Gastroesophageal sphincter (tissue), 4 donors: ENCODE results near the gene CHCHD6. TPM values are rescaled to one million over a fixed set of nuclear protein-coding genes. Genes with fewer than 3 reads are reported as not detected.
"Not testable (repeated sequence)": the region's sequence is repeated elsewhere in the genome, so short reads cannot be mapped to it uniquely, and the experiment has no call there.

Source experiments
- ATAC-seq: fragments of 150-250 bp; one replicate; pipeline ENCODE4 v1.9.1; 2016; ENCODE audit warnings: mild to moderate bottlenecking, moderate library complexity
- H3K27ac ChIP-seq, 4 donors: fragments of 200-600 bp; sonication (generic) in 3 of 4; 1 replicate in 3 of 4; 2 replicates in 1 of 4; pipeline ENCODE4 v1.5.1; 2016 to 2019
- H3K27me3 ChIP-seq: fragments of 200-600 bp; sonication (generic); one replicate; pipeline ENCODE4 v1.5.1; 2019
- H3K36me3 ChIP-seq, 2 donors: fragments of 200-600 bp; sonication (generic); one replicate each; pipeline ENCODE4 v1.5.1; 2019; ENCODE audit warnings: control low read depth in 1 of 2
- H3K4me1 ChIP-seq, 3 donors: fragments of 200-600 bp; sonication (generic); 1 replicate in 2 of 3; 2 replicates in 1 of 3; pipeline ENCODE4 v1.5.1; 2016 to 2019; ENCODE audit warnings: control low read depth in 2 of 3
- H3K4me3 ChIP-seq, 2 donors: fragments of 200-600 bp; sonication (generic); one replicate each; pipeline ENCODE4 v1.5.1; 2019; ENCODE audit warnings: mild to moderate bottlenecking in 1 of 2, moderate library complexity in 1 of 2
- H3K9me3 ChIP-seq, 3 donors: fragments of 200-600 bp; sonication (generic); one replicate each; pipeline ENCODE4 v1.5.1; 2017 to 2019; ENCODE audit warnings: control low read depth in 2 of 3
- EP300 ChIP-seq: sonication (generic); formaldehyde crosslinking; IDR thresholded peaks from one replicate; pipeline ENCODE4 v1.6.1; 2017; ENCODE audit warnings: antibody characterized with exemption, mild to moderate bottlenecking
- POLR2A ChIP-seq, 2 donors: fragments of 450-650 bp; IDR thresholded peaks; one replicate each; pipeline ENCODE4 v1.6.1; 2017; ENCODE audit warnings: antibody characterized with exemption in 2 of 2, mild to moderate bottlenecking in 2 of 2, moderate library complexity in 1 of 2
- POLR2AphosphoS5 ChIP-seq: sonication (generic); formaldehyde crosslinking; IDR thresholded peaks from one replicate; pipeline ENCODE4 v1.6.1; 2017; ENCODE audit warnings: antibody characterized with exemption
- WGBS, 2 donors: methylation state at CpG; one replicate each; pipeline ENCODE4 v1.1.5; 2018; ENCODE audit warnings: low coverage in 1 of 2; 5-methylcytosine and 5-hydroxymethylcytosine counted together
- total RNA-seq, 4 donors: library from RNA; depleted of rRNA; stranded (reverse); fragments of >200 nt; gene quantifications; one replicate each; pipeline ENCODE4 v1.1.0, GENCODE V29; 2016
- TF ChIP-seq, protein P1 (sequence below), 4 experiments: fragments of 200-600 bp in 2 of 4; fragments of 450-650 bp in 2 of 4; sonication (generic) in 1 of 4; IDR thresholded peaks; one replicate each; pipeline ENCODE4 v1.5.1; 2017 to 2019; ENCODE audit warnings: antibody characterized with exemption in 4 of 4, mild to moderate bottlenecking in 2 of 4, moderate library complexity in 2 of 4

The CHCHD6 gene
- total RNA-seq, 4 donors from 2014 or later = 8.5 to 37.2 (median 15.2) TPM

- WGBS, 2 donors = 83 to 93% methylated on average over 1 to 2 of the region's 2 CpGs
- no peaks in the 10 kb centered on the region for H3K9me3 ChIP-seq
- no peak overlapping the region for H3K4me3 ChIP-seq
- TF ChIP-seq, protein P1, sequence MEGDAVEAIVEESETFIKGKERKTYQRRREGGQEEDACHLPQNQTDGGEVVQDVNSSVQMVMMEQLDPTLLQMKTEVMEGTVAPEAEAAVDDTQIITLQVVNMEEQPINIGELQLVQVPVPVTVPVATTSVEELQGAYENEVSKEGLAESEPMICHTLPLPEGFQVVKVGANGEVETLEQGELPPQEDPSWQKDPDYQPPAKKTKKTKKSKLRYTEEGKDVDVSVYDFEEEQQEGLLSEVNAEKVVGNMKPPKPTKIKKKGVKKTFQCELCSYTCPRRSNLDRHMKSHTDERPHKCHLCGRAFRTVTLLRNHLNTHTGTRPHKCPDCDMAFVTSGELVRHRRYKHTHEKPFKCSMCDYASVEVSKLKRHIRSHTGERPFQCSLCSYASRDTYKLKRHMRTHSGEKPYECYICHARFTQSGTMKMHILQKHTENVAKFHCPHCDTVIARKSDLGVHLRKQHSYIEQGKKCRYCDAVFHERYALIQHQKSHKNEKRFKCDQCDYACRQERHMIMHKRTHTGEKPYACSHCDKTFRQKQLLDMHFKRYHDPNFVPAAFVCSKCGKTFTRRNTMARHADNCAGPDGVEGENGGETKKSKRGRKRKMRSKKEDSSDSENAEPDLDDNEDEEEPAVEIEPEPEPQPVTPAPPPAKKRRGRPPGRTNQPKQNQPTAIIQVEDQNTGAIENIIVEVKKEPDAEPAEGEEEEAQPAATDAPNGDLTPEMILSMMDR (IDR thresholded peaks at IDR 0.05) = no peak
- no peak for TF ChIP-seq POLR2AphosphoS5
- no peak for TF ChIP-seq EP300
- TF ChIP-seq POLR2A (IDR thresholded peaks at IDR 0.05) = no peak
- H3K4me1 ChIP-seq = no peaks in the 10 kb centered on the region
- H3K27ac ChIP-seq = no peak overlapping the region
- H3K36me3 ChIP-seq = no peaks in the 10 kb centered on the region
- no peak for ATAC-seq
- no peaks in the 10 kb centered on the region for H3K27me3 ChIP-seq
Measured at GRCh38 chr3:126799099-126799498, 95.1 kb downstream of the CHCHD6 start.

DNA sequence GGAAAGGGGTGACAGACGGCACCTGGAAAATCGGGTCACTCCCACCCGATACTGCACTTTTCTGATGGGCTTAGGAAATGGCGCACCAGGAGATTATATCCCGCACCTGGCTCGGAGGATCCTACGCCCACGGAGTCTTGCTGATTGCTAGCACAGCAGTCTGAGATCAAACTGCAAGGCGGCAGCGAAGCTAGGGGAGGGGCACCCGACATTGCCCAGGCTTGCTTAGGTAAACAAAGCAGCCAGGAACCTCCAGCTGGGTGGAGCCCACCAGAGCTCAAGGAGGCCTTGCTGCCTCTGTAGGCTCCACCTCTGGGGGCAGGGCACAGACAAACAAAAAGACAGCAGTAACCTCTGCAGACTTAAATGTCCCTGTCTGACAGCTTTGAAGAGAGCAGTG is 97.3 kb downstream of the CHCHD6 start:
- not testable (repeated sequence) for H3K9me3 ChIP-seq, ATAC-seq, H3K27me3 ChIP-seq, H3K27ac ChIP-seq, H3K36me3 ChIP-seq, H3K4me3 ChIP-seq, H3K4me1 ChIP-seq
- 96% methylated on average over 5 of the region's 11 CpGs; no CpG with 5 or more reads in 1 of the 2 donors for WGBS, 2 donors

DNA sequence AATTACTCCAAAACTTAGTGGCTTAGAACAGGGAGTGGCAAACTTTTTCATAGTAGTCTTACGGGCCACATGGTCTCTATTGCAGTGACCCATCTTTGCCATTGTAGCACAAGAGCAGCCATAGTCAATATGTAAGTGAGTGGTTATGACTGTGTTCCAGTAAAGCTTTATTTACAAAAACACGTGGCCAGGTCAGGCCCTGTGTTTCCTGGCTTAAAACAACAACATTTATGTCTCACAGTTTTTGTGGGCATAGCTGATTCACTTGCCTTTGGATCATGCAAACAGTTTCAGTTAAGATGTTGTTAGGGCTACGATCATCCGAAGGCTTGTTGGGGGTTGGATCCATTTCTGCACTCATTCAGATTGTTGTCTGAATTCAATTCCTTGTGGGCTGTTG is 103.8 kb downstream of the CHCHD6 start:
- H3K4me3 ChIP-seq = no peak overlapping the region
- H3K9me3 ChIP-seq = peaks cover 0 to 18% (median 0%) of the 10 kb centered on the region in 3 donors
- ATAC-seq = no peak
- H3K4me1 ChIP-seq = no peaks in the 10 kb centered on the region
- TF ChIP-seq, protein P1 (IDR thresholded peaks at IDR 0.05) = no peak
- H3K36me3 ChIP-seq = no peaks in the 10 kb centered on the region
- H3K27me3 ChIP-seq = no peaks in the 10 kb centered on the region
- 91 to 92% methylated on average over 4 of the region's 4 CpGs for WGBS, 2 donors
- no peak overlapping the region for H3K27ac ChIP-seq

DNA sequence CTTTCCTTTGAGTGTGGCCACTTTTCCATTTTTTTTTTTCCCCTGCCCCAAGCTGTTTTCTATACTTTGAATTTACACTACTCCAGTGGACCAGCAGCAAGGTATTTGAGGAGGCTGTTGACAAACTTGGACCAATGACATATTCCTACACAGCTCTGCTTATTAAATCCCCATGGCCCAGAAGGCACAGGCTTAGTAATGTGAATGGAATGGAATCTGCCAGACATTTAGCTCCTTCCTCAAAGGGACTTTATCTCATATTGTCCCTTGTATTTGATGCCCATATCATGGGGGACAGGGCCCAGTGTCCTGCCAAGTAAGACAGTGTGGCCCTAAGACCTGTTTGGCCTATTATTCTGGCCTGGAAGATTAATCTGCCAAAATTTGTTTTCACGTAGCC is 107.5 kb downstream of the CHCHD6 start:
- Histone ChIP-seq H3K36me3 (no peaks in the 10 kb centered on the region), H3K9me3 (peaks cover 0 to 18% (median 0%) of the 10 kb centered on the region in 3 donors), H3K4me3 (no peak overlapping the region), H3K27me3 (no peaks in the 10 kb centered on the region), H3K4me1 (no peaks in the 10 kb centered on the region), H3K27ac (no peak overlapping the region)
- no peak for ATAC-seq
- 67 to 75% methylated on average over 1 of the region's 1 CpG for WGBS, 2 donors
- TF ChIP-seq EP300 (no peak), POLR2AphosphoS5 (no peak), POLR2A (IDR thresholded peaks at IDR 0.05) (no peak)
- TF ChIP-seq, protein P1 (IDR thresholded peaks at IDR 0.05) = no peak

DNA sequence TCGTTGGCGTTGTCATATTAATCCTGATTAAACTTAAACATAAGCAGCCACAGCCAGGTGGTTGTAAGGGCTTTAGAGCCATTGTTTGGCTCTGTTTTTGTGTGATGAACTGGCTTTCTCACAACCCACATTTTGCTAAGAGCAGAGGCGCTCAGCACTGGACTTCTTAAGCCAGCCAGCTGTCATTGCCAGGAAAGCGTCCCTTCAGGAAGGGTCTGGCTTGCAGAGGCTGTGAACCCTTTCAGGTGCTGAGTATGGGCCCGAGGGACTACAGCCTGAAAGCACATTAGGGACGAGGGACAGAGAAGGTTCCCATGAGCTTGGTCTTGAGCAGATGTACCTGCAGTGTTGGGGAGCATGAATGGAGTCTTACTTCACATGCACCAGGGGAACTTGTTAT is 112.3 kb downstream of the CHCHD6 start:
- ATAC-seq = no peak
- WGBS, 2 donors = 51 to 66% methylated on average over 2 to 3 of the region's 6 CpGs

More for the DNA sequence above, 112.3 kb downstream of the CHCHD6 start:
- Histone ChIP-seq H3K4me3 (no peak overlapping the region), H3K9me3 (no peaks in the 10 kb centered on the region), H3K27me3 (no peaks in the 10 kb centered on the region), H3K36me3 (no peaks in the 10 kb centered on the region), H3K4me1 (peaks cover 0 to 12% (median 9%) of the 10 kb centered on the region in 3 donors), H3K27ac (no peak overlapping the region)
- TF ChIP-seq, protein P1 (IDR thresholded peaks at IDR 0.05) = no peak
- TF ChIP-seq POLR2AphosphoS5 (no peak), EP300 (no peak), POLR2A (IDR thresholded peaks at IDR 0.05) (no peak)
